ENCODE measurements around the gene UNKL.
"Not testable (repeated sequence)": the region's sequence is repeated elsewhere in the genome, so short reads cannot be mapped to it uniquely, and the experiment has no call there.

UNKL gene

DNA sequence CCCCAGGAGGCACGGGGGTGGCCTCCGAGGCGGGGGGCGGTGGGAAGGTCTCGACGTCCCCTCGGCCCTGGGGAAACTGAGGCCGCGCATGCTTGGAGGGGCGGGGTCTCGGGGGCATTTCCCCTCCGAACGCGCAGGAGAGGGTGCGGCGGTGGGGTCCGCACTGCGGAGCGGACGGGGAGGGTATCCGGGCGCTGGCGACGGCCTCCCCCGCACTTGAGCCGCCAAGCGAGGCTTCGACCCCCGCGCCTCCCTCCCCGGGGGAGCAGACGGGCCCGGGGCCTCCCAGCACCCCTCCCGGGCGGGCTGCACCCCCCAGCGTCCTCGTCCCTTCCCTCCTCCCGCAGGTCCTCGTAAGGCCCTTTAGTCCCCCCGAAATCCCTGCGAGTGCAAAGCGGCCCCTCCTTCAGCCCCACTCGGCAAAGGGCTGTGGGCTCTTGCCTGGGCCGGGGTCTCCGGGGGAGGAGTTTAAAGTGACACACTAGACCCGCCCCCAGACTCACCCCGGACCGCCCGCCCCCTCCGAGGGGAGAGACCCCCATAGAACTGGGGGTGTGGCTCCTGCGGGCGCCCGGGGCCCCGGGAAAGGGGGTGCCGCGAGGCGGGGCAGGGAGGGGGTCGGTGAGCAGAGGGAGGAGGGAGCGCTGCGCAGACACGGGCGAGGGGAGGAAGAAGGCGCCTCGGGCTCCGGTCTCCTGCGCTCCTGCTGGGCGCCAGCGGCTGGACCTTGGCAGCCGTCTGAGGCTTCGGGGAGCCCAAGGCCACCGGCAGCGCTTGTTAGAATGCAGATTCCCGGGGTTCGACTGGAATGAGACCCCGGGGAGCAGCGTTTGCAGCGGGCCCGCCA is 80.4 kb downstream of the UNKL start:
- DNase-seq, result peak; percentile 36

DNA sequence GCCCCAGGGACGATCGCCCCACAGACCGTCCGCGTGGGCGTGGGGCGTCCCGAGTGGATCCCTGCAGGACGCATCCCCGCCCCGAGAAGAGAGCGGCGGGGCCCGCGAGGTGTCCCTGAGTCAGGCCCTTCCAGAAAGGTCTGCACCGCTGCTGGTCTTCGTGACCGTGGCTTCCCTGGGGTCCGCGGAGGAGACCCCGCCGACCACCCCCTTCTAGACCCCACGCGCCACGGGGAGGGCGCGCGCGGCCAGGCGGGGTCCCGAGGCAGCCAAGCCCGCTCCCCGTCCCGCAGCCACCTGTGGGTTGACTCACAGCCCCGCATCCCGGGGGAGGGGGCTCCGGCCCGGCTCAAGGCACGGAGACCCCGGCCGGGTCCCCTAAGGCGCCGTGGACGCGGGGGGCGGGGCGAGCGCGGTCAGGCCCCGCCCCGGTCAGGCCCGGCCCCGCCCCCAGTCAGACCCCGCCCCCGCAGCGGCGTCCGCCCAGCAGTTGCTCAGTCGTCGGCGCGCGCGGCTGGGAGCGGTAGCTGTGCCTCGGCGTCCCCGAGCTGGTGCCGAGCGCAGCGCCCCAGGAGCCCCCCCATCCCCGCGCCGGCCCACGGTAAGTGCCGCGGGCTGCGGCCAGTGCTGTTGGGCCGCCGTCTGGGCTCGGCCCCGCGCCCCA is 81.2 kb downstream of the UNKL start, which contains the start of gene BAIAP3:
BAIAP3 (plus strand) TSS at position 497 of the 664 bp plus-strand sequence. CDS start 4,905 bp downstream, outside the sequence.
- DNase-seq, result no peak

DNA sequence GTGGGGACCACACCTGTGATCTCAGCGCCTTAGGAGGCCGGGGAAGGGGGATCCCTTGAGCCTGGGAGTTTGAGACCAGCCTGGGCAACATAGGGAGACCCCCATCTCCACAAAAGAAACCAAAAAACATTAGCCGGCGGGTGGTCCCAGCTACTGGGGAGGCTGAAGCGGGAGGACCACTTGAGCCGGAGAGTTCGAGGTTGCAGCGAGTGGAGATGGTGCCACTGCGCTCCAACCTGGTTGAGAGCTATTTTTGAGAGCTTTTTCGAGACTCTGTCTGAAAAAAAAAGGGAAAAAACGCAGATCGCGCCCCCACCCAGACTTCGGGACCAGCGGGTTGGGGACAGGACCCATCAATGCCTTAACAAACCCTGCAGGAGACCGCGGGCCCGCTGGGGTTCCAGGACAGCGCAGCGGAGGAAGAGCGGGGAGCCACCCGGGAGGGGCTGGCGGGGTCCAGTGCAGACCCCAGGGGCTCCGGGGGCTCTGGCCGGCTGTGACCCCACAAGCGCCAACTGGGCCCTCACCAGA is 81.8 kb downstream of the UNKL start:
- DNase-seq, result no peak

DNA sequence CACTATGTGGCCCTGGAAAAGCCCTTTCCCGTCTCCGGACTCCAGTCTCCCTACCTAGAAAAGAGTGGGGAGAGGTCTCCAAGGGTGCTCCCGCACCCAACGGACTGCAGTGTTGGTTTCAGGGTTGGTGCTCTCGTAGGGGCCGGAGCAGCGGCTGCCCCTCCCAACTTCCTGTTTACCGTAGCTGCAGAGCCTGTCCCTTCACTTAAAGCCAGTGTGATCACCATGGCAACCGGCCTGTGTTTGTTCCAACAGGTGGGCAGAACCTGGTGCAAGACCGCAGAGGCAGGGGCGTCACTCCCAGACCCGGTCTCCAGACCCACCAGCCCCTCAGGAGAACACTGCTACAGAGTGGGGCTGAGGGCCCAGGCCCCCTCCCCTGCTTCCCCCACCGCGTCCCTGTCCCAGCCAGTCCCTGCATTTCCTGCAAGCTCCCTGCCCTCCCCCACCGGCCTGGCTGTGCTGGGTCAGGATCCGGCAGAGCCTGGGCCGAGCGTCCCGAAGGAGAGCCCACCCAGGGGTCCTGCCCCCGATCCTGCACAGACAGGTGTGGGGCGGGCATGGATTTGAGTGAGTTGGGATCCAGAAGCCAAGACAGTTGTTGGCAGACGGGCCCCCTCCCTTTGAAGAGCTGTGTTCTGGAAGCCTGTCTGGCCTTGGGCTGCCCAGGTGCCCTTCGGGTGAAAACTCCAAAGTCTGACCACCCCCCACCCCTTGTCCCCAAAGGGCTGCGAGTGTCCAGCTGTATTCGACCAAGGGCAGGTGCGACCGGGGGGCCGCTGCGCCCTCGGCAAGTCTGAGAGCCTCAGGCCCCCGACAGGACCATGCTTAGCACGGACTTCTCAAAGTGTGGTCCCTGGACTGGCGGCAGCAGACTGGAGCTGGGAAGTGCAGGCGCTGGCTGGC is 82.5 kb downstream of the UNKL start:
- DNase-seq, result peak; percentile 97

DNA sequence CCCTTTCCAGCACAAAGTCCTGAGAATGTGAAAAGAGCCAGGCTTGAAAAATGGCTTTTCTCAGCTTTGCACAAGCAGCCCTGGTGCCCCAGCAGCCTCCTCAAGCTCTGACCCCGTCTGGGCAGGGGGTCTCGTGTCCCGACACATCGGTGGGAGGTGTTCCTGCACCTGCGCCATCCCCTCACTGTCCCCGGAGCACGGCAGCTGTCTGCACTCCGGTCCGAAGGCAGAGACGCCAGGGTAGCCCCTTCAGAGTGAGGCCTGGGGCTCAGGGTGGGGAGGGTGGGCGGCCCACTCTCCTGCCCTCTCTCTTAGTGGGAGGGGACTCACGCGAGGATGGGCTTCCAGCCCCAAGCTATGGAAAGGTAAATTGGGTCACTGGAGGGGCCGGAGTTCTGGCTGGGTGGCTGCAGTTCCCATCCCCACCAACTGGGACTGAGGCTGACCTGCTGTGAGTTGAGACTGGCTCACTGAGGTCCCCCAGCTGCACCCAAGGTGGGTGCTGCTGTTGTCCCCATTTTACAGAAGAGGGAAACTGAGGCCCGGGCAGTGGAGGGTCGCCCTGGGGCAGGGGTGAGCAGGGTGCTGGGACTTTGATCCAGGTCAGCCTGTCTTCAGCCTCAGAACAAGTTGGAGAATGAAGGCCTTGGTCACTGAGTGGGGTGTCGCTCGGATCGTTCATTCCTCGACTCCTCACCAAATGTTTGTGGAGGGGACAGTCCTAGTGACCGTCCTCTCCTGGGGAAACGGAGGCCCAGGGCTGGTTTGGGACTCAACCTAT is 83.4 kb downstream of the UNKL start:
- DNase-seq, result no peak

DNA sequence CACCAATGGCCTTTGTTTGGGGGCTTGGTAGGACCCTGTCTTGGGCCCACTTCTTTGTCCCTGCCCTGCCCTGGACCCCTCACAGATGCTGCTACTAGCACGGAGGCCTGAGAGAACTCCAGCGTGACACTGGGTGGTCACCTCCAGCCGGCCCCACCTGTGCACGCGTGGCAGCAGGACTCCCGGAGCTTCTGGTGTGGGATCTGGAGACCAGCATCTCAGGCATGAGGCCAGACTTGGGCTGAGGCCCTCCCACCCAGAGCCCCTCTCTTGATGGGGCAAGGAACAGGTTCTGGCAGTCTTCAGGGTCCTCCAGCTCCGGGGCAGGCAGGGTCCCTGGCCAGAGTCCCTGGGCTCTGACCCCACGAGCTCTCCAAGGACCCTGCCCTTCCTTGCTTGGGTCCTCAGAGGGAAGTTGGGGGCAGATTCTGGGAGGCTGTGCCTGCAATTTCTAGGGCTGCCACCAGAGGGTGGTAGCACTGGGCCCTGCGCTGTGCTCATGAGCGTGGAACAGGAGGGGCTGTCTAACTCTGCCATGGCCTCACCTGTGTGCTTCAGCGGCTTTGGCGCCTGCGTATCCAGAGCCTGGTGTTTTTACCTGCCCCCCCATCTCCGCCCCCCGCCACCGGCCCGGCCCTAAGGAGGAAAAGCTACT is 84.1 kb downstream of the UNKL start:
- DNase-seq, result no peak

DNA sequence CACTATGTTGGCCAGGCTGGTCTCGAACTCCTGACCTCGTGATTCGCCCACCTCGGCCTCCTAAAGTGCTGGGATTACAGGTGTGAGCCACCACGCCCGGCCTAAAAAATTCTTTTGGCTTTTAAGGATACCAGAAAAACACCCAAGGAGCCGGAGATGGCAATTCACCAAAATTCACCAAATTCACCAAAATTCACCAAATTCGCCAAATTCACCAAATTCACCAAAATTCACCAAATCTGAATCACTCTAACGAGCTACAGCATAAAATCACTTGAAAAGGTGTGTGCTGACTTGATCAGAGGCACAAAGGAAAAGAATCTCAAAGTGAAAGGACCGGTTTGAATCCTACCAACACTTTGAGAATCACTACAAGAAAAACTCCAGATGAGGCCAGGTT is 85.5 kb downstream of the UNKL start:
- not testable (repeated sequence) for DNase-seq

DNA sequence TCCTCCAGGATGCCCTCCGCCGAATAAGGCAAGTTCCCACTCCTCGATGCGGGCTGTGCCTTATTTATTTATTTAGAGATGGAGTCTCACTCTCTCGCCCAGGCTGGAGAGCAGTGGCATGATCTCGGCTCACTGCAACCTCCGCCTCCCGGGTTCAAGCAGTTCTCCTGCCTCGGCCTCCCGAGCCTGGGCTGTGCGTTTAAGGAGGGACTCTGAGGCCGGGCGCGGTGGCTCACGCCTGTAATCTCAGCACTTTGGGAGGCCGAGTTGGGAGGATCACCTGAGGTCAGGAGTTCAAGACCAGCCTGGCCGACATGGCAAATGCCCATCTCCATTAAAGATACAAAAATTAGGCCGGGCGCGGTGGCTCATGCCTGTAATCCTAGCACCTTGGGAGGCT is 86.4 kb downstream of the UNKL start:
- DNase-seq, result not testable (repeated sequence)

DNA sequence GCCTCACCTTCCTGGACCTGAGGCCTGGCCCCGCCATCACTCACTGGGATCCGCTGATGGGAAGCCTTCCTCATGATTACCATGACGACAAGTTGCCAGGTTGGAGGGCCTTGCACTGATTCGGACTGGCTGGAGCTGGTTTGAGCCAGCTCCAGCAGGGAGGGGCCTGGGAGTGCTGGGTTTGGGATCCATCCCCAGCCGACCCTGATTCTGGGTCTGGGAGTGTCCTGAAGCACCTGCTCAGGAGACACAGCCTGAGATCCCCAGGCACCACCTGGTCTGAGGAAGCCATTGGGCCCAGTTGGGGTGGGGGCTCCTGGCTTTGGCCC is 86.9 kb downstream of the UNKL start:
- DNase-seq, result no peak

DNA sequence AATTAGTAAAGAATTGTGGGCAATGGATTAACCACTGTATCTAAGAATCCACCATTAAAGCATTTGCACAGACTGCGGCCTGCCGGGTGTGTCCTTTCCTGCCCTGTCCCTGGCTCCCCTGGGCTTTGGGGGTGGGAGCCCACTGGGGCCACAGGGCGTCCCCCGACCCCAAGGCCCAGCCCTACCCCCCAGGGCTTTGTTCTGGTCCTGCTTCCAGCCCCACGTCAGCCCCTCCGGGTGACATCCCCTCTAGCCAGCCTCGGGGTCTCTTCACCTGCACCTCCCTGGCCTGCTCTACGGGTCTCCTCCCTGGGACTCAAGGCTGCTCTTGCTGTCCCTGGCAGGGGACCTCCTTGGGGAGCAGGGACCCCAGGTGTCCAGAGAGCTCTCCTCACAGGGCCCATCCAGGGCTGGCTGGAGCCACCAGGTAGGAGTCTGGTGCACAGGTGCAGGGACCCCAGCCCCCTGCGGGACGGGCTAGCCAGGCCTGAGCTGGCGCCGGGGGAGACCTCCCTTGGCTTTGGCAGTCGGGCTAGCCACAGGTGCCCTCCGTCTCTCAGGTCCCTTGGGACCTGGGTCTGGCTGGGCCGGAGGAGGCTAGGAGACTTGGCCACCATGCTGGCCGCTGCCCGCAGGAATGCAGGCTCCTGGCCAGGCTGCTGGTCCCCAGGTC is 87.4 kb downstream of the UNKL start:
- no peak for DNase-seq

DNA sequence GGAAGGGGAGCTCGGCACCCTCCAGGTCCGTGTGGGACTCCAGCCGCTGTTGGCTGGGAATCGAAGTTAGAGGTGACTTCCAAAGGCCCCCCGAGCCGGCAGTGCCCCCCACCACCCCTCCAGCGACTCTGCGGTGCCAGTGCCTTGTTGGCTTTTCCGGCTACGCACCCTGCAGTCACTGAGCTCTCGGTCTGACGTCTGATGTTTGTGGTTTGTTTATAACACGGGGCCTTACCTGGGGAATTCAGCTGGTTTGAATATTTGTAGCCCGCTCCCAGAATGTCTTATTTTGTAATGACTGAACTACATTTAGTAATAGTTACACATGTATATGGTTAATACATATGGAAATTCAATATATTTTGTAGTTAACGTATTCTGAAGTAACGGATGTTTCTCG is 88.1 kb downstream of the UNKL start:
- DNase-seq, result no peak

DNA sequence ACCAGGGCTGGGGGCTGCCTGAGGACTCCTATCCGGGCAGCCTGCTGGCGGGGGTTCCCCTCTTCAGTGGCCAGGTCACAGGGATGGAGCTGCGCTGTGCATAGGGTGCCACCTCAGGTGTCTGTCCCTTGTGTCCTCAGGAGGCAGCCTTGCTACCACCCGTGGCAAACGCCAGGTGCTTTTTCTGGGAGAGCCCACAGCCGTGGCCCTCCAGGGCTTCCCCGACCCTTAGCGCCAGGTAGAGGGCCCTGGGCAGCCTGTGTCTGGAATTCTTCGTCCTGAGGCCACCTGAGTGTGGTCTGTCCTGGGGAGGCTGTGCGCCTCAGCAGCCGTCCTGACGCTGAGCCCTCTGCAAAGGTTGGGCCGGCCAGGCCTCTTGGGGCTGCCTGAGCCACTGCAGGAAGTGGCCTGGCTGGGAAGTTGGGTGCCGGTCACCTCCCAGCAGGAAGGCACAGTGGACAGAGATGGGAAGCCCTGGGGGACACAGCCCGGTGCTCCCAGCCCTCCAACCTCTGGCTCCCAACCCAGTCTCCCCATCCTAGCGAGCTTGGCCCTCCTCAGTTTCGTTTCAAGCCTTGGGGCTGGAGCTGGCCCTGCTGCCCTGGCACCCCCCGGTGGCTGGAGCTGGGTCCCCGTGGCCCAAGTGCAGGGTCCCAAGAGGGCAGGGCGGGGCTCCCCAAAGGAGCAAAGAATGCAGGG is 88.7 kb downstream of the UNKL start:
- DNase-seq, result no peak

DNA sequence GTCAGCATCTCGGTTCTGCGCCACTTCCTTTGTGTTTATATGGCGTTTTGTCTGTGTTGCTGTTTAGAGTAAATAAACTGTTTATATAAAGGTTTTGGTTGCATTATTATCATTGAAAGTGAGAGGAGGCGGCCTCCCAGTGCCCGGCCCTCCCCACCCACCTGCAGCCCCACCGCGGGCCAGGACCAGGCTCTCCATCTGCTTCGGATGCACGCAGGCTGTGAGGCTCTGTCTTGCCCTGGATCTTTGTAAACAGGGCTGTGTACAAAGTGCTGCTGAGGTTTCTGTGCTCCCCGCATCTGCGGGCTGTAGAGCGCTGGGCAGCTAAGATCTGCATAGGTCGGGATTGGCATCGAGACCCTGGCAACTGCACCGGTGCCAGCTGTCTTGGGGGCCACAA is 89.2 kb downstream of the UNKL start:
- no peak for DNase-seq

DNA sequence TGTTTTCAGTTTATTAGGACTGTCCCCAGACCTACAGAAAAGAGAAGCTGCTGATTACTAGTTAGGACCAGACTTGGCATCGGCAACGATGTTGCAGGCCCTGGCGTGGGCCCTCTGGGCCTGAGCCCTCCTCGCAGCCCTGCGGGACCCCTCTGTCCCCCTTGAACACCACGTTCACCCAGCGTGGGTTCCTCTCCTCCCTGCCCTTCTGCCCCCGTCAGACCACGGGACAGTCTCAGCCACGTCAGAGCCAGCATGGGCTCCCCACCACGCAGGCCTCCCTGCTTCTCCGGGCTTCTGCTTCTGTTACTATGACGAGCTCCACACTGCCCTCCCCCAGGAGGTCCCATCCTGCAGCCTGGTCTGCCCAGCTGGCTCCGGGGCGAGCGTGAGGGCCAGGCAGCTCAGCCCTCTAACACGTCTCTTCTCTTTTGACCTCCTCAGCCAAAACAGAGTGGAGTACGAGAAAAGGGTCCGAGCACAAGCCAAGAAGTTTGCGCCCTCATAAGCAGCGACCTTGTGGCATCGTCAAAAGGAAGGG is 90.1 kb downstream of the UNKL start:
- DNase-seq, result no peak

DNA sequence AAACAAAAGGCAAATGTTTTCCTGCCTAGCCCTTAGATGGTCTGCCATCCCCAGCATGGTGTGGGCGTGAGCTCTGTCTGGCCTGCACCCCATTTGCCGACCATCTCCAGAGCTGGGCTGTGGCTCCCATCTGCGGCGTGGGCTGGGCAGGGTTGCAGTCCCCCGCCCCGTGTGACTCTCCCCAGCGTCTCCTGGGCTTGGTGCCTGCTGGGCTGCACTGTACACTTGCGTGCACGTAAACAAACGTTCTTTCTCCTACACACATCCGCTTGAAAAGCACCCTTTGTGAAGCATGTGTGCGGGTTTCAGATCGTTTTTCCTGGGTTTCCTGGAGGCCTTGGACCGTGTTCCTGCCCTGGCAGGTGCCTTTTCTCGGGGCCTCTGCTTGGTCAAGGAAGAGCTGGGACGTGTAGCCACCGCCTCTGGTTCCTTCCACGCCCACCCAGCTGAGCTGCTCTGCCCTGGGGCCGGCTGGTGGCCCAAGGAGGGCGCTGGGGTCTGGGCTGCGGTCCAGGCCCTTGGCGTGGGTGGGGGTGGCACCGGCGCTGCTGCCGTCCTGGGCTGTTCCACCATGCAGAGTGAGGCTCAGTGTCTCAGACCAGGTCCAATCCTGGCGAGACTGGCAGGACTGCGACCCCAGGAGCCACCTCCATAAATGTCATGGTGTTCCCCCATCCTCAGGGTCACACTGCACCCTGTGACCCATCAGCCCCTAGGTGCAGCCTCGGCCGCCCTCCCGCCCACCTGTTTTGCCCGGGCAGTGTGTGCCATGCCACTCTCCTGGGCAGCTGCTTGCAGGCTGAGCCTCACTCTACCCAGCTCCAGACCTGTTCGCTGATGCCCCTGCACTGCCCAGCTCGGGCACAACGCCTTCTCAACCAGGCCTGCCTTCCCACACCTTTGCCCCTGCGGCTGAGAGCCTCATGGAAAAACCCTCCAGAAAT is 90.9 kb downstream of the UNKL start:
- DNase-seq, result no peak

DNA sequence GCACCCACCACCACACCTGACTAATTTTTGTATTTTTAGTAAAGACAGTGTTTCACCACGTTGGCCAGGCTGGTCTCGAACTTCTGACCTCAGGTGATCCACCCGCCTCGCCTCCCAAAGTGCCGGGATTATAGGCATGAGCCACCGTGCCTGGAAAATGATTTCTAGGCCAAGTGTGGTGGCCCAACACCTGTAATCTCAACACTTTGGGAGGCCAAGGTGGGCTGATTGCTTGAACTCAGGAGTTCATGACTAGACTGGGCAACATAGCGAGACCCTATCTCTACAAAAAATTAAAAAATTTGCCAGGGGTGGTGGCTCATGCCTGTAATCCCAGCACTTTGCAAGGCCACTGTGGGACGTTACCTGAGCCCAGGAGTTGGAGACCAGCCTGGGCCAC is 92.1 kb downstream of the UNKL start:
- no peak for DNase-seq

DNA sequence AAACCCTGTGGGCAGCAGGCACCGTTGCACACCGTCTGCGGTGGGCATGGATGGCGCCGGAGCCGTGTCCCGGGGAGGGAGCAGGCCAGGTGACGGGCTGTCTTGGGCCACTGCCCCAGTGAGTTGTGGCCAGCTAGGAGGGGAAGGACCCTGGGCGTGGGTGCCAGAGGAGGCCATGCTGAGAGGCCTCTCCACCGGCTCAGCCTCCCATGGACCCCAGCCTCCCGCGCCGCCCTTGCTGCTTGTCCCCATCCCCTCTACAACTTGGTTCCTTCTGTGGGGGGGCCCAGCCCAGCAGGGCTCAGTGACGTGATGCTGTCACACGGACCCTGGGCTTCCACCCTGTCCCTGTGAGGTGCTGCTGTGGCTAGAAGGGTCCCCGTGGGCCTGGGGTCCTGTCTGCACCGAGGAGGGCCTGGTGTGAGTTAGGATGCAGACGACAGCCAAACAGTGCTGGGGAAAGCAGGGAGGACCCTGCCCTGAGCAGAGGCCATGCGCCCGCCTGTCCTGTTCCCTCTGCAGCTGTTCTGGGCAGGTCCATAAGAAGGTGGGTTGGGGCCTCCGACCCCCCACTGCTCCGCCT is 93.8 kb downstream of the UNKL start:
- DNase-seq, result no peak

DNA sequence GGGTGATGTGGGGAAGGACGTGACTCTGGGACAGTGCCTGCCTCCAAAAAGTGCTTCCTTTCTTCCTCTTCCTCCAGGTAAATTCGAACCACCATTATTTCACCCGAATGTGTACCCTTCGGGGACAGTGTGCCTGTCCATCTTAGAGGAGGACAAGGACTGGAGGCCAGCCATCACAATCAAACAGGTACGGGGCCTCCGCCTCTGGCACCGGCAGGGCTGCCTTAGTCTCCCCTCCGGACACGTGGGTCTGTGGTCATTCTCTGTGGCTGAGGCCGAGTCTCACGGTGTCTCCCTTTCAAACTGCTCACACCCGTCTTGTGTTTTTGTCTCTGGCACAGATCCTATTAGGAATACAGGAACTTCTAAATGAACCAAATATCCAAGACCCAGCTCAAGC is 94.4 kb downstream of the UNKL start:
- DNase-seq, result no peak

DNA sequence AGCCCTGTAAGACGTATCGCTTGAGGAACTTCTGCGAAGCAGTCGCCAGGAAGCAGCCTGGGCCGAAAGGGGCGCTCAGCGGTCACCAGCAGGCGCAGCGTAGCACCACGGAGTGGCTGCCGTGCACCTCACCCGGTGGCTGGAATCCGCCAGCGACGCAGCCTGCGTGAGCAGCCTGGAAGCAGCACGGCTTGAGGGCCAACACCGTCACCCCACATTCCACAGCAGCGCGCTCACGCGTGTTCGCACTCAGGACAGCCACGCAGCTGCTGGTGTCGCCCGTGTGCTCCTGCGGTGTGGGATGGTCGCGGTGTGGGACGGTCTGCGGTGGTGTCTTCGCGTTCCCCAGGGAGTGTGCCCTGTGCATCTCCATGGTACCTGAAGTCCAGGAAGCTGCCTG is 95.5 kb downstream of the UNKL start:
- no peak for DNase-seq

Measured in COR-L47 (cell line).